K562 (cell line): ENCODE measurements around the gene MRPL10. TPM values are rescaled to one million over a fixed set of nuclear protein-coding genes. Genes with fewer than 3 reads are reported as not detected.

Source experiments
- BACH1 ChIP-seq: fragments of 200-800 bp; sonication (Bioruptor generic); IDR thresholded peaks from 2 replicates; pipeline ENCODE4 v1.6.1; 2016; ENCODE audit warnings: missing genetic modification characterization, missing compliant biosample characterization
- BCL6 ChIP-seq: fragments of 250-450 bp; sonication (Bioruptor Pico); IDR thresholded peaks from 2 replicates; pipeline ENCODE4 v1.4.0; 2020
- DNMT1 ChIP-seq: fragments of 450-650 bp; IDR thresholded peaks from 2 replicates; pipeline ENCODE4 v1.6.1; 2016; ENCODE audit warnings: antibody characterized with exemption, mild to moderate bottlenecking
- JUND ChIP-seq, 2 experiments: IDR thresholded peaks; 2 replicates in 1 of 2; 3 replicates in 1 of 2; pipeline ENCODE4 v1.6.1; 2011; ENCODE audit warnings: borderline replicate concordance in 2 of 2, low read depth in 2 of 2, low read length in 2 of 2, improper control_type of control experiment in 1 of 2, missing biosample characterization in 1 of 2, missing genetic modification characterization in 1 of 2, missing genetic modification reagents in 1 of 2
- KLF1 ChIP-seq: fragments of 450-650 bp; IDR thresholded peaks from 2 replicates; pipeline ENCODE4 v1.6.1; 2016; ENCODE audit warnings: missing genetic modification characterization, missing compliant biosample characterization
- L3MBTL2 ChIP-seq: fragments of 450-650 bp; IDR thresholded peaks from 2 replicates; pipeline ENCODE4 v1.6.1; 2016; ENCODE audit warnings: mild to moderate bottlenecking, moderate library complexity
- LARP7 ChIP-seq: fragments of 450-650 bp; IDR thresholded peaks from 2 replicates; pipeline ENCODE4 v1.6.1; 2016
- NFE2L1 ChIP-seq: fragments of 450-650 bp; IDR thresholded peaks from 2 replicates; pipeline ENCODE4 v1.6.1; 2016; ENCODE audit warnings: missing genetic modification characterization, low read depth, mild to moderate bottlenecking, missing compliant biosample characterization, moderate library complexity, borderline replicate concordance
- NFIC ChIP-seq: fragments of 450-650 bp; IDR thresholded peaks from 2 replicates; pipeline ENCODE4 v1.6.1; 2017; ENCODE audit warnings: mild to moderate bottlenecking, inconsistent platforms
- PHF20 ChIP-seq: fragments of 450-650 bp; IDR thresholded peaks from 2 replicates; pipeline ENCODE4 v1.6.1; 2018; ENCODE audit not compliant: partially characterized antibody
- PTBP1 ChIP-seq: fragments of 200-400 bp; formaldehyde crosslinking; IDR thresholded peaks from 2 replicates; pipeline ENCODE4 v1.6.1; 2017; ENCODE audit warnings: low read depth, low read length
- RNF2 ChIP-seq: sonication (generic); IDR thresholded peaks from 2 replicates; pipeline ENCODE4 v1.6.1; 2016
- SIN3B ChIP-seq: fragments of 450-650 bp; IDR thresholded peaks from 2 replicates; pipeline ENCODE4 v1.6.1; 2017; ENCODE audit warnings: low read depth, mild to moderate bottlenecking, moderate library complexity
- SIX5 ChIP-seq, 2 experiments: IDR thresholded peaks; 2 replicates each; pipeline ENCODE4 v1.6.1; 2011; ENCODE audit warnings: low read length in 2 of 2, borderline replicate concordance in 1 of 2, low read depth in 1 of 2, mild to moderate bottlenecking in 1 of 2, moderate library complexity in 1 of 2; ENCODE audit not compliant: insufficient read depth in 1 of 2
- SMAD3 ChIP-seq: fragments of 450-650 bp; formaldehyde crosslinking; conservative IDR thresholded peaks from 2 replicates; pipeline ENCODE4 v1.4.0; 2020; ENCODE audit warnings: mild to moderate bottlenecking
- TCF3 ChIP-seq: sonication (generic); formaldehyde crosslinking; IDR thresholded peaks from 2 replicates; pipeline ENCODE4 v1.4.0; 2020; ENCODE audit warnings: mild to moderate bottlenecking, missing genetic modification reagents
- TCFL5 ChIP-seq: fragments of 250-450 bp; sonication (Bioruptor Pico); conservative IDR thresholded peaks from 2 replicates; pipeline ENCODE4 v1.6.1; 2021; ENCODE audit warnings: mild to moderate bottlenecking, moderate library complexity, matching md5 sums
- ZNF354B ChIP-seq: fragments of 250-450 bp; sonication (Bioruptor Pico); IDR thresholded peaks from 2 replicates; pipeline ENCODE4 v1.4.0; 2020
- ZNF830 ChIP-seq: fragments of 250-450 bp; sonication (Bioruptor Pico); IDR thresholded peaks from 2 replicates; pipeline ENCODE4 v1.5.0; 2021; ENCODE audit warnings: mild to moderate bottlenecking
- polyA plus RNA-seq, 8 experiments: library from polyadenylated mRNA; depleted of rRNA in 4 of 8; stranded (reverse) in 5 of 8; unstranded in 3 of 8; fragments of >200 nt; fragmentation: Nextera tagmentation in 2 of 8; fragmentation: Illumina TruSeq in 1 of 8; extraction: Ambion mirVana in 2 of 8; extraction: Trizol in 1 of 8; gene quantifications; 2 replicates each; pipeline versions ENCODE4 v1.2.1 to v1.2.3, GENCODE V29; 2011 to 2014; ENCODE audit warnings: inconsistent platforms in 1 of 8, missing spikeins in 1 of 8
- total RNA-seq, 7 experiments: library from RNA; depleted of rRNA in 6 of 7; stranded (reverse); fragments of >200 nt in 6 of 7; fragmentation: Illumina TruSeq in 2 of 7; extraction: Trizol in 2 of 7; gene quantifications; 2 replicates each; pipeline versions ENCODE4 v1.2.1 to v1.2.3, GENCODE V29; 2011 to 2021; ENCODE audit warnings: low replicate concordance in 1 of 7
- TF ChIP-seq, protein P1 (sequence below): fragments of 450-650 bp; conservative IDR thresholded peaks from 2 replicates; pipeline ENCODE4 v1.6.1; 2016; ENCODE audit warnings: missing genetic modification characterization, low read depth, mild to moderate bottlenecking, control low read depth, missing compliant biosample characterization
- TF ChIP-seq, protein P2 (sequence below): fragments of 250-450 bp; sonication (Bioruptor Pico); IDR thresholded peaks from 2 replicates; pipeline ENCODE4 v1.8.0; 2022; ENCODE audit warnings: inconsistent platforms, mild to moderate bottlenecking, moderate library complexity, borderline replicate concordance
- TF ChIP-seq, protein P3 (sequence below): IDR thresholded peaks from 3 replicates; pipeline ENCODE4 v1.6.1; 2011; ENCODE audit warnings: borderline replicate concordance, mild to moderate bottlenecking; ENCODE audit not compliant: insufficient read length, insufficient read depth
- TF ChIP-seq, protein P4 (sequence below): sonication (generic); formaldehyde crosslinking; IDR thresholded peaks from 2 replicates; pipeline ENCODE4 v1.9.0; 2022; ENCODE audit warnings: mild to moderate bottlenecking, missing genetic modification reagents

The MRPL10 gene
- total and polyA plus RNA-seq, 9 of the 15 experiments (the other 6 are each of a cell fraction or from before 2014, with no cell fraction given) = 27.8 to 105 (median 67.3) TPM

DNA sequence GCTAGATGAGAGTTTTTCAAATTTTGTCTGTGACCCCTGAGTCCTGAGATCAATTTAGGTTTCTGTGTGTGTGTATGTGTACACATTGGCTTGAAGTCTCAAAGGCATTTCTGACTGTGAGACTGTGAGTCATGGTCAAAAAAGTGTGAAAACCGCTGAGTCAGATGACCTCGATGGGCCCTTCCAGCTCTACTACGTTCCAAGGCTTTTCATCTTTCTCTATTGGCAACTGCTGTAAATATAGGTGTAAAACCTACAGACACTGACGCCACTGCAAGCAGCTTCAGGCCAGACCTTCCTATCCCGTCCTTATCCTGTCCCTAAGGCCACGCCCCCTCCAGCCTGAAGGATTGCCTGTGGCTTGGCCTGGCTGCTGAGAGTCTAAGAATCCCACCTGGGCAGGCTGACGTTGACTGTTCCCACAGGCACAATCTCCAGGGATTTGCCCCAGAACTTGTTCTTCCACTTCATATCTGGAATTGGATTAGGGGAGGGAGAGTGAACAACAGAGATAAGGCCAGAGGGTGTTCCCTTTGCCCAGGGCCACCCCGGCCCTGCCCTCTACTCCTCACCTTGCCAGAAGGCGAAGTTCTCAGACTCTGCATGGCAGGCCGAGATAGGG lies 21.0 kb downstream of the MRPL10 start (continued):
- TF ChIP-seq SIX5 (IDR thresholded peaks at IDR 0.05; ENCODE audit: borderline replicate concordance in 1 of 2, insufficient read depth in 1 of 2, low read depth in 1 of 2, low read length in 2 of 2) (no peak), JUND (IDR thresholded peaks at IDR 0.05; ENCODE audit: borderline replicate concordance, low read depth, low read length) (peak; percentile 73; the same call in 1 of the 2 replicates), JUND (tag; IDR thresholded peaks at IDR 0.05; ENCODE audit: borderline replicate concordance, low read depth, low read length) (peak; percentile 62; the same call in 2 of the 3 replicates), RNF2 (no peak), L3MBTL2 (peak; percentile 58; the same call in 1 of the 2 replicates), ZNF830 (CRISPR knock-in tag) (no peak), NFIC (peak; percentile 7; the same call in 1 of the 2 replicates), LARP7 (no peak), PTBP1 (no peak), SMAD3 (CRISPR knock-in tag) (no peak), TCFL5 (CRISPR knock-in tag) (no peak), PHF20 (no peak), BCL6 (no peak), SIN3B (no peak), ZNF354B (CRISPR knock-in tag) (no peak), BACH1 (peak; percentile 88), TCF3 (CRISPR knock-in tag) (peak; percentile 78), KLF1 (tag) (no peak), NFE2L1 (0 out of 2 replicates have a peak, but pooled peaks have one; percentile 22), DNMT1 (no peak)
- TF ChIP-seq, protein P1, sequence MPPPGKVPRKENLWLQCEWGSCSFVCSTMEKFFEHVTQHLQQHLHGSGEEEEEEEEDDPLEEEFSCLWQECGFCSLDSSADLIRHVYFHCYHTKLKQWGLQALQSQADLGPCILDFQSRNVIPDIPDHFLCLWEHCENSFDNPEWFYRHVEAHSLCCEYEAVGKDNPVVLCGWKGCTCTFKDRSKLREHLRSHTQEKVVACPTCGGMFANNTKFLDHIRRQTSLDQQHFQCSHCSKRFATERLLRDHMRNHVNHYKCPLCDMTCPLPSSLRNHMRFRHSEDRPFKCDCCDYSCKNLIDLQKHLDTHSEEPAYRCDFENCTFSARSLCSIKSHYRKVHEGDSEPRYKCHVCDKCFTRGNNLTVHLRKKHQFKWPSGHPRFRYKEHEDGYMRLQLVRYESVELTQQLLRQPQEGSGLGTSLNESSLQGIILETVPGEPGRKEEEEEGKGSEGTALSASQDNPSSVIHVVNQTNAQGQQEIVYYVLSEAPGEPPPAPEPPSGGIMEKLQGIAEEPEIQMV (tag) = no peak
- TF ChIP-seq, protein P2, sequence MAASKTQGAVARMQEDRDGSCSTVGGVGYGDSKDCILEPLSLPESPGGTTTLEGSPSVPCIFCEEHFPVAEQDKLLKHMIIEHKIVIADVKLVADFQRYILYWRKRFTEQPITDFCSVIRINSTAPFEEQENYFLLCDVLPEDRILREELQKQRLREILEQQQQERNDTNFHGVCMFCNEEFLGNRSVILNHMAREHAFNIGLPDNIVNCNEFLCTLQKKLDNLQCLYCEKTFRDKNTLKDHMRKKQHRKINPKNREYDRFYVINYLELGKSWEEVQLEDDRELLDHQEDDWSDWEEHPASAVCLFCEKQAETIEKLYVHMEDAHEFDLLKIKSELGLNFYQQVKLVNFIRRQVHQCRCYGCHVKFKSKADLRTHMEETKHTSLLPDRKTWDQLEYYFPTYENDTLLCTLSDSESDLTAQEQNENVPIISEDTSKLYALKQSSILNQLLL = no peak
- TF ChIP-seq, protein P3, sequence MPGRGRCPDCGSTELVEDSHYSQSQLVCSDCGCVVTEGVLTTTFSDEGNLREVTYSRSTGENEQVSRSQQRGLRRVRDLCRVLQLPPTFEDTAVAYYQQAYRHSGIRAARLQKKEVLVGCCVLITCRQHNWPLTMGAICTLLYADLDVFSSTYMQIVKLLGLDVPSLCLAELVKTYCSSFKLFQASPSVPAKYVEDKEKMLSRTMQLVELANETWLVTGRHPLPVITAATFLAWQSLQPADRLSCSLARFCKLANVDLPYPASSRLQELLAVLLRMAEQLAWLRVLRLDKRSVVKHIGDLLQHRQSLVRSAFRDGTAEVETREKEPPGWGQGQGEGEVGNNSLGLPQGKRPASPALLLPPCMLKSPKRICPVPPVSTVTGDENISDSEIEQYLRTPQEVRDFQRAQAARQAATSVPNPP = no peak
- TF ChIP-seq, protein P4, sequence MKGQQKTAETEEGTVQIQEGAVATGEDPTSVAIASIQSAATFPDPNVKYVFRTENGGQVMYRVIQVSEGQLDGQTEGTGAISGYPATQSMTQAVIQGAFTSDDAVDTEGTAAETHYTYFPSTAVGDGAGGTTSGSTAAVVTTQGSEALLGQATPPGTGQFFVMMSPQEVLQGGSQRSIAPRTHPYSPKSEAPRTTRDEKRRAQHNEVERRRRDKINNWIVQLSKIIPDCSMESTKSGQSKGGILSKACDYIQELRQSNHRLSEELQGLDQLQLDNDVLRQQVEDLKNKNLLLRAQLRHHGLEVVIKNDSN (CRISPR knock-in tag) = 0 out of 2 replicates have a peak, but pooled peaks have one; percentile 20
